Umbilical cord (tissue), 2 donors: ENCODE data around the gene DUS1L. TPM values are rescaled to one million over a fixed set of nuclear protein-coding genes. Genes with fewer than 3 reads are reported as not detected.

Experiments used
- DNase-seq: peaks from one replicate; pipeline ENCODE4 v3.0.0-alpha.2; 2015; ENCODE audit warnings: low spot score
- total RNA-seq: library from RNA; depleted of rRNA; stranded (reverse); fragments of >200 nt; gene quantifications from one replicate; pipeline ENCODE4 v1.2.3, GENCODE V29; 2014; ENCODE audit warnings: low replicate concordance; ENCODE audit not compliant: insufficient read depth

Gene DUS1L
- total RNA-seq, 1 donor from 2014 or later: 83.3 TPM

- DNase-seq: no peak
Observed at GRCh38 chr17:82088838-82089722, 23.5 kb upstream of the DUS1L start.

- no peak for DNase-seq
Observed at GRCh38 chr17:82087961-82088837, 22.6 kb upstream of the DUS1L start.

GRCh38 chr17:82086941-82087906 lies 21.6 kb upstream of the DUS1L start:
- DNase-seq: no peak

- no peak for DNase-seq
Observed at GRCh38 chr17:82085931-82086764, 20.5 kb upstream of the DUS1L start.

- no peak for DNase-seq
Observed at GRCh38 chr17:82085031-82085861, 19.6 kb upstream of the DUS1L start.

- DNase-seq: no peak
Observed at GRCh38 chr17:82084373-82085030, 18.9 kb upstream of the DUS1L start.

GRCh38 chr17:82083533-82084359 lies 18.1 kb upstream of the DUS1L start:
- DNase-seq: no peak

- no peak for DNase-seq
Observed at GRCh38 chr17:82083009-82083408, 17.4 kb upstream of the DUS1L start.

- no peak for DNase-seq
Observed at GRCh38 chr17:82082456-82082855, 16.9 kb upstream of the DUS1L start.

GRCh38 chr17:82081966-82082365 lies 16.4 kb upstream of the DUS1L start:
- no peak for DNase-seq

- DNase-seq: no peak
Observed at GRCh38 chr17:82081546-82081945, 15.9 kb upstream of the DUS1L start.

- DNase-seq: no peak
Observed at GRCh38 chr17:82080789-82081464, 15.3 kb upstream of the DUS1L start.

GRCh38 chr17:82080048-82080788 lies 14.6 kb upstream of the DUS1L start:
- no peak for DNase-seq

- DNase-seq: no peak
Observed at GRCh38 chr17:82079001-82079677, 13.5 kb upstream of the DUS1L start.

GRCh38 chr17:82078433-82078832 lies 12.8 kb upstream of the DUS1L start:
- DNase-seq: no peak
